Measurements from ENCODE around the gene MMP25. TPM values are rescaled to one million over a fixed set of nuclear protein-coding genes. Genes with fewer than 3 reads are reported as not detected.

MMP25 gene
- total and polyA plus RNA-seq, 2 donors from 2014 or later: 0.65 to 1.7 TPM

DNA sequence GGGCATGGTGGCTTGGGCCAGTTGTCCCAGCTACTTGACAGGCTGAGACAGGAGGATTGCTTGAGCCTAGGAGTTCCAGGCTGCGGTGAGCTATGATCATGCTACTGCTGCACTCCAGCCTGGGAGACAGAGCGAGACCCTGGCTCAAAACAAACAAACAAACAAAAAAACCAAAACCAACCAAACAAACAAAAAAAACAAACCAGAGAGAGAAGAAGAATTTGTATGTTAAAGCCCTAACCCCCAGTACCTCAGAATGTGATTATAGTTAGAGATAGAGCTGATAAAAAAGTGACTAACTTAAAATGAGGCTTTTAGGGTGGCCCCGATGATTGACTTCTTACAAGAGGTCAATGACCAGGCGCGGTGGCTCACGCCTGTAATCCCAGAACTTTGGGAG is 1.7 kb upstream of the MMP25 start:
- H3K27me3 ChIP-seq (ENCODE audit: control insufficient read depth, insufficient read depth, low read length): peaks cover 31% of the 10 kb centered on the region
- H3K36me3 ChIP-seq (ENCODE audit: control insufficient read depth in 2 of 3, insufficient read depth in 3 of 3, low read length in 3 of 3): no peaks in the 10 kb centered on the region
- FAIRE-seq: no peak
- peaks cover 0 to 7% (median 0%) of the 10 kb centered on the region in 3 donors for H3K4me1 ChIP-seq (ENCODE audit: control insufficient read depth in 2 of 3, insufficient read depth in 2 of 3, low read depth in 1 of 3, low read length in 3 of 3)
- intact Hi-C loops (cut with DNase I): no loop called here
- no peak overlapping the region for H3K4me3 ChIP-seq (ENCODE audit: low read length in 3 of 3)
- H3K27ac ChIP-seq (ENCODE audit: low read depth in 2 of 2, low read length in 2 of 2): no peak overlapping the region
- no peaks in the 10 kb centered on the region for H3K9me3 ChIP-seq (ENCODE audit: control insufficient read depth in 2 of 3, insufficient read depth in 1 of 3, low read length in 3 of 3)
- H3K9ac ChIP-seq (ENCODE audit: low read length in 3 of 3): no peak overlapping the region
- no peak for TF ChIP-seq CTCF (IDR thresholded peaks at IDR 0.05; ENCODE audit: borderline replicate concordance, extremely low read depth, insufficient read depth)
- no peak for DNase-seq

GRCh38 chr16:3046641-3047386 is 453 bp downstream of the MMP25 start:
- no peak overlapping the region for H3K9ac ChIP-seq (ENCODE audit: low read length in 3 of 3)
- intact Hi-C loops (cut with DNase I): no loop called here

GRCh38 chr16:3047387-3047720 is 993 bp downstream of the MMP25 start:
- intact Hi-C loops (cut with DNase I): no loop called here
- Histone ChIP-seq H3K9ac (ENCODE audit: low read length in 3 of 3) (no peak overlapping the region), H3K9me3 (ENCODE audit: control insufficient read depth in 2 of 3, insufficient read depth in 1 of 3, low read length in 3 of 3) (no peaks in the 10 kb centered on the region), H3K36me3 (ENCODE audit: control insufficient read depth in 2 of 3, insufficient read depth in 3 of 3, low read length in 3 of 3) (no peaks in the 10 kb centered on the region), H3K27ac (ENCODE audit: low read depth in 2 of 2, low read length in 2 of 2) (no peak overlapping the region), H3K4me3 (ENCODE audit: low read length in 3 of 3) (no peak overlapping the region), H3K4me1 (ENCODE audit: control insufficient read depth in 2 of 3, insufficient read depth in 2 of 3, low read depth in 1 of 3, low read length in 3 of 3) (peaks cover 0 to 7% (median 0%) of the 10 kb centered on the region in 3 donors), H3K27me3 (ENCODE audit: control insufficient read depth, insufficient read depth, low read length) (peaks cover 31% of the 10 kb centered on the region)
- DNase-seq (peak in 1 of 5 donors; percentile 45), FAIRE-seq (no peak)
- no peak for TF ChIP-seq CTCF (IDR thresholded peaks at IDR 0.05; ENCODE audit: borderline replicate concordance, extremely low read depth, insufficient read depth)

More at GRCh38 chr16:3046641-3047386, 453 bp downstream of the MMP25 start:
- Histone ChIP-seq H3K27ac (ENCODE audit: low read depth in 2 of 2, low read length in 2 of 2) (no peak overlapping the region), H3K27me3 (ENCODE audit: control insufficient read depth, insufficient read depth, low read length) (peaks cover 31% of the 10 kb centered on the region), H3K4me1 (ENCODE audit: control insufficient read depth in 2 of 3, insufficient read depth in 2 of 3, low read depth in 1 of 3, low read length in 3 of 3) (peaks cover 0 to 7% (median 0%) of the 10 kb centered on the region in 3 donors), H3K4me3 (ENCODE audit: low read length in 3 of 3) (no peak overlapping the region), H3K9me3 (ENCODE audit: control insufficient read depth in 2 of 3, insufficient read depth in 1 of 3, low read length in 3 of 3) (no peaks in the 10 kb centered on the region), H3K36me3 (ENCODE audit: control insufficient read depth in 2 of 3, insufficient read depth in 3 of 3, low read length in 3 of 3) (no peaks in the 10 kb centered on the region)
- FAIRE-seq: no peak
- DNase-seq: peak in 1 of 5 donors; percentile 44
- TF ChIP-seq CTCF (IDR thresholded peaks at IDR 0.05; ENCODE audit: borderline replicate concordance, extremely low read depth, insufficient read depth): no peak
